ENCODE measurements around the gene HAUS6.

Gene HAUS6

GRCh38 chr9:19145881-19146280 lies 43.2 kb upstream of the HAUS6 start:
- H3K4me3 ChIP-seq (ENCODE audit: low read depth, low read length): no peak overlapping the region
- no peak for TF ChIP-seq CTCF (IDR thresholded peaks at IDR 0.05; ENCODE audit: borderline replicate concordance, insufficient read depth, low read depth, low read length)

GRCh38 chr9:19140259-19140658 lies 37.6 kb upstream of the HAUS6 start:
- no peak for TF ChIP-seq CTCF (IDR thresholded peaks at IDR 0.05; ENCODE audit: borderline replicate concordance, insufficient read depth, low read depth, low read length)
- H3K4me3 ChIP-seq (ENCODE audit: low read depth, low read length): no peak overlapping the region

- TF ChIP-seq CTCF (IDR thresholded peaks at IDR 0.05; ENCODE audit: borderline replicate concordance, insufficient read depth, low read depth, low read length): no peak
Measured at GRCh38 chr9:19138084-19138483, 35.4 kb upstream of the HAUS6 start.

GRCh38 chr9:19137282-19137681 lies 34.6 kb upstream of the HAUS6 start:
- no peak for TF ChIP-seq CTCF (IDR thresholded peaks at IDR 0.05; ENCODE audit: borderline replicate concordance, insufficient read depth, low read depth, low read length)
- no peak overlapping the region for H3K4me3 ChIP-seq (ENCODE audit: low read depth, low read length)

More at GRCh38 chr9:19138084-19138483, 35.4 kb upstream of the HAUS6 start:
- H3K4me3 ChIP-seq (ENCODE audit: low read depth, low read length): no peak overlapping the region

- H3K4me3 ChIP-seq (ENCODE audit: low read depth, low read length): no peak overlapping the region
- TF ChIP-seq CTCF (IDR thresholded peaks at IDR 0.05; ENCODE audit: borderline replicate concordance, insufficient read depth, low read depth, low read length): no peak
Measured at GRCh38 chr9:19136129-19136528, 33.4 kb upstream of the HAUS6 start.

- no peak for TF ChIP-seq CTCF (IDR thresholded peaks at IDR 0.05; ENCODE audit: borderline replicate concordance, insufficient read depth, low read depth, low read length)
- no peak overlapping the region for H3K4me3 ChIP-seq (ENCODE audit: low read depth, low read length)
Measured at GRCh38 chr9:19133549-19134345, 31.0 kb upstream of the HAUS6 start.

- TF ChIP-seq CTCF (IDR thresholded peaks at IDR 0.05; ENCODE audit: borderline replicate concordance, insufficient read depth, low read depth, low read length): no peak
- H3K4me3 ChIP-seq (ENCODE audit: low read depth, low read length): no peak overlapping the region
Measured at GRCh38 chr9:19130436-19130835, 27.7 kb upstream of the HAUS6 start.
